Measurements from ENCODE around the gene SURF2. TPM values are rescaled to one million over a fixed set of nuclear protein-coding genes. Genes with fewer than 3 reads are reported as not detected.
"Not testable (repeated sequence)": the region's sequence is repeated elsewhere in the genome, so short reads cannot be mapped to it uniquely, and the experiment has no call there.

The SURF2 gene
- total RNA-seq, 3 donors from 2014 or later = 48.0 to 64.1 (median 57.9) TPM

- DNase-seq (no peak), ATAC-seq (no peak)
- Mint-ChIP-seq H3K27me3 (ENCODE audit: low read depth) (no peaks in the 10 kb centered on the region), H3K4me1 (ENCODE audit: low read depth) (peaks cover 66% of the 10 kb centered on the region), H3K36me3 (ENCODE audit: insufficient read depth) (peaks cover 39% of the 10 kb centered on the region), H3K9me3 (no peaks in the 10 kb centered on the region), H3K4me3 (peak overlapping the region; percentile 98)
These were observed 15.8 kb downstream of the SURF2 start for GRCh38 chr9:133372144-133372543.

- Mint-ChIP-seq H3K4me3 (peak overlapping the region; percentile 98), H3K36me3 (ENCODE audit: insufficient read depth) (peaks cover 25% of the 10 kb centered on the region), H3K27me3 (ENCODE audit: low read depth) (no peaks in the 10 kb centered on the region), H3K4me1 (ENCODE audit: low read depth) (peaks cover 51% of the 10 kb centered on the region), H3K9me3 (no peaks in the 10 kb centered on the region)
- DNase-seq (no peak), ATAC-seq (peak in 1 of 2 donors; percentile 1)
These were observed 18.3 kb downstream of the SURF2 start for GRCh38 chr9:133374612-133375115.

- Mint-ChIP-seq H3K36me3 (ENCODE audit: insufficient read depth) (peaks cover 21% of the 10 kb centered on the region), H3K4me1 (ENCODE audit: low read depth) (peaks cover 45% of the 10 kb centered on the region), H3K4me3 (peak overlapping the region; percentile 98), H3K27me3 (ENCODE audit: low read depth) (no peaks in the 10 kb centered on the region), H3K9me3 (no peaks in the 10 kb centered on the region)
- ATAC-seq (peak in 1 of 2 donors; percentile 0), DNase-seq (no peak)
These were observed 18.9 kb downstream of the SURF2 start for GRCh38 chr9:133375116-133375723.

- peak; percentile 95 for DNase-seq
- no peaks in the 10 kb centered on the region for H3K27me3 Mint-ChIP-seq (ENCODE audit: low read depth)
- H3K4me1 Mint-ChIP-seq (ENCODE audit: low read depth) = peaks cover 37% of the 10 kb centered on the region
- no peaks in the 10 kb centered on the region for H3K9me3 Mint-ChIP-seq
- H3K4me3 Mint-ChIP-seq = peak within 1 kb of the TSS; percentile 98
- H3K36me3 Mint-ChIP-seq (ENCODE audit: insufficient read depth) = peaks cover 13% of the 10 kb centered on the region
- peak; percentile 78 to 79 for ATAC-seq
These were observed 19.6 kb downstream of the SURF2 start, which contains the start of the genes STKLD1 and SURF4 for GRCh38 chr9:133375724-133376654. STKLD1 (plus strand) TSS chr9:133376366; CDS start chr9:133376474, 108 bp downstream. SURF4 (minus strand) TSS chr9:133376060; CDS start chr9:133375969, 91 bp downstream.

GRCh38 chr9:133377280-133377679, 20.9 kb downstream of the SURF2 start:
- Mint-ChIP-seq H3K4me3 (peak overlapping the region; percentile 64), H3K4me1 (ENCODE audit: low read depth) (peaks cover 24% of the 10 kb centered on the region)
- H3K9me3 Mint-ChIP-seq; ATAC-seq; H3K36me3 Mint-ChIP-seq (ENCODE audit: insufficient read depth); DNase-seq; H3K27me3 Mint-ChIP-seq (ENCODE audit: low read depth): not testable (repeated sequence)

- Mint-ChIP-seq H3K27me3 (ENCODE audit: low read depth) (no peaks in the 10 kb centered on the region), H3K36me3 (ENCODE audit: insufficient read depth) (peaks cover 5% of the 10 kb centered on the region), H3K4me3 (no peak overlapping the region), H3K4me1 (ENCODE audit: low read depth) (peaks cover 20% of the 10 kb centered on the region), H3K9me3 (no peaks in the 10 kb centered on the region)
- ATAC-seq (no peak), DNase-seq (no peak)
These were observed 21.4 kb downstream of the SURF2 start for GRCh38 chr9:133377721-133378216.

GRCh38 chr9:133378408-133378962, 22.1 kb downstream of the SURF2 start:
- H3K4me3 Mint-ChIP-seq = no peak overlapping the region
- DNase-seq = no peak
- H3K36me3 Mint-ChIP-seq (ENCODE audit: insufficient read depth) = peaks cover 5% of the 10 kb centered on the region
- H3K27me3 Mint-ChIP-seq (ENCODE audit: low read depth) = no peaks in the 10 kb centered on the region
- H3K4me1 Mint-ChIP-seq (ENCODE audit: low read depth) = peaks cover 12% of the 10 kb centered on the region
- ATAC-seq = no peak
- no peaks in the 10 kb centered on the region for H3K9me3 Mint-ChIP-seq

- no peak for DNase-seq
- Mint-ChIP-seq H3K4me1 (ENCODE audit: low read depth) (peaks cover 7% of the 10 kb centered on the region), H3K27me3 (ENCODE audit: low read depth) (no peaks in the 10 kb centered on the region), H3K36me3 (ENCODE audit: insufficient read depth) (peaks cover 5% of the 10 kb centered on the region), H3K4me3 (no peak overlapping the region), H3K9me3 (no peaks in the 10 kb centered on the region)
- ATAC-seq = no peak
These were observed 23.1 kb downstream of the SURF2 start for GRCh38 chr9:133379153-133380086.

- H3K27me3 Mint-ChIP-seq (ENCODE audit: low read depth) = no peaks in the 10 kb centered on the region
- no peak overlapping the region for H3K4me3 Mint-ChIP-seq
- ATAC-seq (no peak), DNase-seq (no peak)
- peaks cover 4% of the 10 kb centered on the region for H3K4me1 Mint-ChIP-seq (ENCODE audit: low read depth)
- no peaks in the 10 kb centered on the region for H3K9me3 Mint-ChIP-seq
- H3K36me3 Mint-ChIP-seq (ENCODE audit: insufficient read depth) = no peaks in the 10 kb centered on the region
These were observed 24.4 kb downstream of the SURF2 start for GRCh38 chr9:133380734-133381133.

GRCh38 chr9:133382507-133383141, 26.3 kb downstream of the SURF2 start:
- no peaks in the 10 kb centered on the region for H3K4me1 Mint-ChIP-seq (ENCODE audit: low read depth)
- DNase-seq (no peak), ATAC-seq (no peak)
- H3K27me3 Mint-ChIP-seq (ENCODE audit: low read depth) = no peaks in the 10 kb centered on the region
- no peaks in the 10 kb centered on the region for H3K9me3 Mint-ChIP-seq
- no peak overlapping the region for H3K4me3 Mint-ChIP-seq
- H3K36me3 Mint-ChIP-seq (ENCODE audit: insufficient read depth) = no peaks in the 10 kb centered on the region

- Mint-ChIP-seq H3K36me3 (ENCODE audit: insufficient read depth) (no peaks in the 10 kb centered on the region), H3K27me3 (ENCODE audit: low read depth) (no peaks in the 10 kb centered on the region), H3K9me3 (no peaks in the 10 kb centered on the region), H3K4me3 (no peak overlapping the region), H3K4me1 (ENCODE audit: low read depth) (no peaks in the 10 kb centered on the region)
- ATAC-seq = no peak
- DNase-seq = no peak
These were observed 27.1 kb downstream of the SURF2 start for GRCh38 chr9:133383438-133383837.

- H3K36me3 Mint-ChIP-seq (ENCODE audit: insufficient read depth) = no peaks in the 10 kb centered on the region
- H3K27me3 Mint-ChIP-seq (ENCODE audit: low read depth) = peaks cover 2% of the 10 kb centered on the region
- ATAC-seq = no peak
These were observed 28.5 kb downstream of the SURF2 start for GRCh38 chr9:133384736-133385321.

GRCh38 chr9:133385452-133385851, 29.1 kb downstream of the SURF2 start:
- no peak for ATAC-seq
- no peaks in the 10 kb centered on the region for H3K4me1 Mint-ChIP-seq (ENCODE audit: low read depth)

More at GRCh38 chr9:133384736-133385321, 28.5 kb downstream of the SURF2 start:
- H3K4me1 Mint-ChIP-seq (ENCODE audit: low read depth) = no peaks in the 10 kb centered on the region
- no peak for DNase-seq
- no peak overlapping the region for H3K4me3 Mint-ChIP-seq
- no peaks in the 10 kb centered on the region for H3K9me3 Mint-ChIP-seq

More at GRCh38 chr9:133385452-133385851, 29.1 kb downstream of the SURF2 start:
- DNase-seq = no peak
- Mint-ChIP-seq H3K27me3 (ENCODE audit: low read depth) (peaks cover 2% of the 10 kb centered on the region), H3K9me3 (no peaks in the 10 kb centered on the region), H3K36me3 (ENCODE audit: insufficient read depth) (no peaks in the 10 kb centered on the region), H3K4me3 (no peak overlapping the region)

Data from activated T-cell treated with anti-CD3 and anti-CD28 coated beads, Interleukin-2, amount 50 U/mL, for 4 hours (primary cell).